GM21528 (cell line): ENCODE measurements around the gene CNTRL.

Experiments
- ATAC-seq: cut with Tn5 transposase; IDR thresholded peaks from one replicate; pipeline ENCODE4 v1.9.1; 2021; ENCODE audit warnings: mild to moderate bottlenecking, moderate library complexity; ENCODE audit not compliant: unreplicated experiment, low FRiP score

The CNTRL gene

DNA sequence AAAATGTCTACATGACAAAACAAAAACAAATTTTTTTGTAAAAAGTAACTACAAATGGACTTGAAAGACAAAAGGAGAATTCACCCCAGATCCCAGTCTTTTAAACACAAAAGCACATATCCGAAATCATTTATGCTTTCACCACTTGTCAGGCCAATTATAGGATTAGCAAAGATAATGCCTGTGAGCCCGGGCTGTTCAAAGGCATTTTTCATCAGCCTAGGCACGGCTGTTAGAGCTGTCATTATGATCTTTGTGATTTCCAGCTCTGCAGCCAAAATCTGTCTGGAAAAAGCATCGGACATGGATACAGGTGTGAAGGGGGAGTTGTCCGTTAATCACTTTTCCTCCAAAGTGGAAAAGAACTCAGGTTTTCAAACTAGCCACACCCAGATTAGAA, 150.5 kb downstream of the CNTRL start:
- no peak for ATAC-seq

GRCh38 chr9:121226175-121226574, 151.4 kb downstream of the CNTRL start:
- no peak for ATAC-seq
